Coronary artery (tissue), 2 donors: ENCODE measurements around the gene NECTIN4.

Experiments used
- DNase-seq: peaks from one replicate; pipeline ENCODE4 v3.0.0-alpha.2; 2017; ENCODE audit warnings: low spot score
- H3K27ac ChIP-seq, 2 donors: fragments of 200-600 bp; sonication (generic); one replicate each; pipeline ENCODE4 v1.5.1; 2016 to 2019
- H3K4me3 ChIP-seq: fragments of 200-600 bp; sonication (generic); 2 replicates; pipeline ENCODE4 v1.5.1; 2016; ENCODE audit warnings: mild to moderate bottlenecking, moderate library complexity
- CTCF ChIP-seq: fragments of 200-600 bp; sonication (generic); IDR thresholded peaks from one replicate; pipeline ENCODE4 v1.5.1; 2019; ENCODE audit warnings: antibody characterized with exemption

The NECTIN4 gene

GRCh38 chr1:161130266-161130665, 40.9 kb upstream of the NECTIN4 start:
- DNase-seq = no peak
- TF ChIP-seq CTCF = no peak
- no peak overlapping the region for H3K27ac ChIP-seq
- H3K4me3 ChIP-seq = peak overlapping the region; percentile 22

DNA sequence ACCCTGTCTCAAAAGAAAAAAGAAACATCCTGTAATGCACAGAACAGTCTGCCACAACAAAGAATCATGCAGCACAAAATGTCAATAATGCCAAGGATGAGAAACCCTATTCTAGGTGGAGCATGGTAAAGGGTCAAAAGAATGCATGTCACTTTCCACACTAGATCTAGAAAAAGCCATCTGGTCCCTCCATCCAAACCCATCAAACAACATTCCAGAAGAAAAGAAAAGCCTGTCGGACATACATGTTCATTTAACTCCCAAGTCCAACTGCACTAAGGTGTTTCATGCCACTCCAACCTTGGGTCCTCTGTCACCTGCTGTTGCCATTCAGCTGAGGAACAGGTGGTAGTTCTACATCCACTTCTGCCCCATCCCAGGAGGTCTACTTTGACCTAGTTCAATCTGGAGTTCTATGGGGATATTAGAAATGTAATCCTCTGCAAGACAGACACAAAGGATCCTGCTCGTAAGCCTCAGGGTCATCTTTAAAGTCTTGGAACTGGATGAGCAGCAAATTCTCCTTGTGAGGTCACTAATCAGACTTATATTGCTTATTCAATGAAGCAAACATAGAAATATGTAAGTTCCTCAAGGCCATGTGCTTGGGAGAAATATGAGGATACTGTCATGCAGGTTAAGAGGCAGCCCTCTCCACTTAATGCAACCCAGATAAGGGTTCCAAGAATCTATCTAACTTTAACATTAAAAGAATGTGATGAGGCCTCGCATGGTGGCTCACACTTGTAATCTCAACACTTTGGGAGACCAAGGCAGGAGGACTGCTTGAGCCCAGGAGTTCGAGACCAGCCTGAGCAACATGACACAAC, 39.4 kb upstream of the NECTIN4 start:
- Histone ChIP-seq H3K4me3 (no peak overlapping the region), H3K27ac (no peak overlapping the region)
- no peak for TF ChIP-seq CTCF
- no peak for DNase-seq

GRCh38 chr1:161127649-161128048, 38.3 kb upstream of the NECTIN4 start:
- TF ChIP-seq CTCF = no peak
- no peak overlapping the region for H3K27ac ChIP-seq
- no peak for DNase-seq
- no peak overlapping the region for H3K4me3 ChIP-seq

GRCh38 chr1:161122967-161123366, 33.6 kb upstream of the NECTIN4 start:
- TF ChIP-seq CTCF = no peak
- H3K27ac ChIP-seq = no peak overlapping the region
- no peak overlapping the region for H3K4me3 ChIP-seq
- DNase-seq = no peak

GRCh38 chr1:161121834-161122233, 32.5 kb upstream of the NECTIN4 start:
- DNase-seq = no peak
- TF ChIP-seq CTCF = no peak
- no peak overlapping the region for H3K27ac ChIP-seq
- no peak overlapping the region for H3K4me3 ChIP-seq

DNA sequence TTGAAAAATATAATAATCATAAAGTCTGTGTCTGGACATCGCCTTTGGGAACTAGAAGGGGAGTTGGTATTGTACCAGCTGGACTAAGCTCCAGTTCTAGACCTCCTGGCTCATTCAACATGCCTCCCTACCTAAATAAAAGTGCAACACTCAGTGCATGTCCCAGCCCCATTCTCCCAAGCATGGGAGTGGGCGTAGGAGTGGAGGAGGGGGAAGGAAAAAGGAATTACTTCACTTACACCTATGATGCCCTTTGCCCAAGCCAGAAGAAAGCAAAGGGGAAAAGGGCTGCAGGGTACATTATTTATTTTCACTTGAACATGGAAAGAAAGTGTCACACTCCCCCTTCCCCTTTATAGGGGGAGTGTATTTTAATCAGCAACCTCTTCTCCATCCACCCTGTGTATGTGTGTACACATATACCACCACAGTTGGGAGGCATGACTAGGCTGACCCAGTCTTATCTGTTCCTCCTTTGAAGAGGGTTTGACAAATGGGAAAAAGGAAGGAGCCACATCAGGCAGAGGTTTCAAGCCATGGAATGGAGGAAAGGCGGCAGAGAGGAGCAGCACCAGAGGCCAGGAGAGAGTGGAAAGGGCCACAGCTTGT, 31.8 kb upstream of the NECTIN4 start:
- no peak for DNase-seq
- TF ChIP-seq CTCF = no peak
- Histone ChIP-seq H3K27ac (no peak overlapping the region), H3K4me3 (no peak overlapping the region)
